ENCODE data around the gene EFNA1.
"Not testable (repeated sequence)": the region's sequence is repeated elsewhere in the genome, so short reads cannot be mapped to it uniquely, and the experiment has no call there.

EFNA1 gene

DNA sequence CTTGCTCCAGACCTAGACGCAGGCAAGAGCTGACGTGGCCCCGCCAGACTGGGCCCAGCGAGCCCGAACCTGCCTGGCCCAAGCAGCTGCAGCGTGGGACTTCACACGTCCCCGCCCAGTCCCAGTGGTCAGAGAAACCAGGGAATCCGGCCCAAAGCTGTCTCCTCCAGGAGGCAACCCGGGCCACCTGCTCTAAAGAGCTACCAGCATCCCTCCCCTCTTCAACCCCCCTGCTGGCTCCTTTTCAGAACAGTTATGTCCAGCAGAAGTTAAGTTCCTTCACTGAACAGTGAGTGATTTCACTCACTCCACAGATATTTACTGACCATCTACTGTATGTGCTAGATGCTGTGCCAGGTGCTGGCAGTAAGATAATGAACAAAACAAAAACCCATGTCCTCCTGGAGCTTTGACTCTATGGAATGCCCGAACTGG lies 2.1 kb upstream of the EFNA1 start:
- no peak for DNase-seq

DNA sequence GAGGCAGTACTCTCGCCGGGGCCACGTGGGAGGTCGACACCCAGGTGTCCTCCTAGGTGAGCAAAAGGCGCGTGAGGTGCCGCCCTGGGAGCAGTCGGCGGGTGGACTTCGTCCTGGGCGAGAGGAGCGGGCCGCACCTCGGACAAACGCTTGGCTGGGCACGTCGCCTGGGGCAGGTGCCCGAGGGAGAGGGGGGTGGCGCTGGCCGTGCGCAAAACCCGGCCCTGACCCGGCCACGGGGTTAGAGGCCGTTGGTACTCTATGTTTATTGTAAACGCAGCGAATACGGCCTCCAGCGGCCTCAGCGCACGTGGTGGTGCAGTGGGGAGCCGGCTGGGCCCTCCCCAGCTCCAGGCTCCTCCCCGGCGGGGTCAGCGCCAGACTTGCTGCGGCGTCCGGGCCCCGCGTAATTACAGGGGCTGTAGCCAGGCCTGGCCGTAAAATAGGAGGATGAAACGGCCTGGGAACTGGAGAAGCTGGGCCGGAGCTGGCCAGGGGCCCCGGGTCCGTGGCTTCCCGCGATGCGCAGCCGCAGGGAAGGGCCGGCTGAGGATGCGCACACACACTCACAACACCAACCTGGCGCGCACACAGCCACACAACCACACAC lies 1.6 kb upstream of the EFNA1 start:
- DNase-seq = no peak

DNA sequence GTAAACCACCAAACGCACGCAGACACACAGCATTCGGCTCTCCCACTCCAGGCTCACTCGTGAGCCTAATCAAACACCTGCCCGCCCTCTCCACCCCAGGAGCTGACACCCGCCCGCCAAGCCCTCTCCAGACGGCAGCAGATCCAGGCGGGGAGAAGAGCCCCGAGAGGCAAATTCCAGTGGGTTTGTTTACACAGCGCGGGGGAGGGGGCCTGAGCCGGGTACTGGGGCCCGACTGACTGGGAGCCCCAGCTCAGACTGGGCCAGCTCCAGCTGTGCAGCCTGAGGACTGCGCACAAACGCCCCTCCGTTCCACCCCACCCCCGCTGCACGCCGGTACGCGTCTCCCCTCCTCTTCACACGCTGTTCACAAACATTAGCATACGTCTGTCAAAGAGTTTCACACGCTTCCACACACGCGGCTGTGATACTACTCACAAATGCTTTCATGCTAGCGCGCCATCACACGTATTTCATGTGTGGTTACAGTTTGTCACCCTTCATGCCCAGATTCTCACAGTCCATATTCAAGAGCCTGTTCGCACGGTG lies 1.0 kb upstream of the EFNA1 start:
- DNase-seq = peak; percentile 36

DNA sequence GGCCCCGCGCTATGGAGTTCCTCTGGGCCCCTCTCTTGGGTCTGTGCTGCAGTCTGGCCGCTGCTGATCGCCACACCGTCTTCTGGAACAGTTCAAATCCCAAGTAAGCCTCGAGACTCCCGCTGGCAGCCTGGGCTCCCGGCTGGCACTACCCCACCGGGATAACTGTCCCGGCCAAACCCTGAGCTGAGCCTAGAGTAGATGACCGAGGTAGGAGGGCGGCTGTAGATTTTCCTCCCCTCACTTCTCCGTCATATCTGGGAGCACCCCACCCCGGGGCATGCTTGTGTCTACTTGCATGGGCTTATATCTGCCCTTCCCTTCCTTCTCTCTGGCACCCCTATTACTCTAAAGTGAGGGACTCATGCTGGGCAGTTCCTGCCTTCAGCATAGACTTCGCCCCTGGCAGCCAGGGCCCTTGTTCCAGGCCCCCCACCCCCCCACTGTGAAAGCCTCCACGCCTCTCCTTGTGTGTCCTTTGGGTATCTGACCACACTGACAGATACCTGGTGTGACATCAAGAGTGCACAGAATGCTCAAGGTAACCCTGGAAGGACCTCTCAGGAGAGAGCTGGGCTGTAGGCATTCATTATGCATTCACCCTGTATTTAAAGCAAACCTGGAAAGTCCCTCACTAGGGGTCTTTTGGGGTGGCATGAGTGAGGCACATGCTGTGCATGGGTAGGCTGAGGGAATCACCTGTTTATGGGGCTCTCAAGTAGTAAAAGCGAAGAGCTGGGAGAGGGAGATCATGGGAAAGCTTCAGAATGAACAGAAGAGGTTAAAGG lies 485 bp downstream of the EFNA1 start:
- DNase-seq = no peak

DNA sequence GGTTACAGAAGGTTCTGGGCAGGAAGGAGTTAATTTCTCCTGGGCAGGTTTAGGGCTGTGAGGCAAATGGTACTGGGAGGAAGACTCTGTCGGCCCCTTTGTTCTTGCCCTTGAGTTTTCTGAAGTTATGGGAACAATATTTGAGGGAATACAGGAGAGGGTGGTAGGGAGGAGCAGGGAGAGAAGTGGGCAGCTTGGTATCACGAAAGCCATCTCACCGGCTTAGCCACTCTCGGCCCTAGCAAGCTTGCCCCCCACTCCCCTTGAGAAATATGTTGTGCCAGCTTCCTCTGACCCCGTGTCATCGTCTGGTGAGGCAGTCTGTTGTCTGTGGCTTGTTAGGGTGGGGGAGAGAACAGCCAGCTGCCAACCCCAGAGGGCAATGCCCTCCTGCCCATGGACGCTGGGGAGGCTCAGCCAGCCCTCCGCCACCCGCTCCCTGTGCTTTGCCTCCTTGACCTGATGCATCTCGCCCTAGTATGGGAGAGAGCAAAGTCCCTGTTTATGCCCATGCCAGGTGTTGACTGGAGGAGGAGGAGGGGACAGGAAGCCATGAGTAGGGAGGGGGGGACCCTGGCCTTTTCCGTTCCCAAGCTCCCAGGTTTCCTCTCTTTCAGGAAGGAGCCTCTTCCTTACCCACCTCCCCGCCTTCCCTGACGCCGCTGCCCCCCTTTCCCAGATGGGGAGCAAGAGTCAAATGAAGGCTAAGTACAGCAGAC lies 1.2 kb downstream of the EFNA1 start:
- DNase-seq = no peak

DNA sequence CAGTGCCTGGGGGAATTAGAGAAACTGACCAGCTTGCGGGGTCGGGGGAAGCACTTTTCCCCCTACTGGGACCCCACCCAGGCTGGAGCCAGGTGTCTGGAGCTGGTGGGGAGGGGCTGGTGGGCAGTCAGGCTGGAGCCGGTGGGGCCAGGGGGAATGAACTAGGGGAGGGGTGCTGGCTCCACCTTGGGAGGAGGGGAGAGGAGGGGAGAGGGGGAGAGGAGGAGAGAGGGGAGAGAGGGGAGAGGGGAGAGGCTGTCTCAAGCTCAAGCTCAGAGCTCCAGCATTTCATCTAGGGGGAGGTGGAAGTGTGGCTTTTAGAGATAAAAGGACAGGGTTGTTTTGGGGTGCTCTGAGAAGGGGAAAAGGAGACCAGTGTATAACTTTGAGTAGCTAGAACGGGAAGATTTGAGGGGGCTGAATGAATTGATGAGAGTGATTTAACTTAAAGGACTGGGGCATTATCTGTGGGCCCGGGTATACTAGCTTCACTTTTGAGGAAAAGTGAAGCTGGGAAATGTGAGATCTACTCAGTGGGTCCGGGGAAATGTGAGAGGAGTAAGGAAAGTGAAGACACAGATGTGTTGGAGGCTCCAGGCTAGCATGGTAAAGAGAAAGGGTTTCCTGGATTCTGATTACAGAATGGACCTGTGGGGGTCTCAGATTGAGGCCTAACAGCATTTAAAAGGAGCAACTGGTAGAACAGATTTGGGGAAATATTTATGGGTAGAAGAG lies 2.8 kb downstream of the EFNA1 start:
- DNase-seq = no peak

DNA sequence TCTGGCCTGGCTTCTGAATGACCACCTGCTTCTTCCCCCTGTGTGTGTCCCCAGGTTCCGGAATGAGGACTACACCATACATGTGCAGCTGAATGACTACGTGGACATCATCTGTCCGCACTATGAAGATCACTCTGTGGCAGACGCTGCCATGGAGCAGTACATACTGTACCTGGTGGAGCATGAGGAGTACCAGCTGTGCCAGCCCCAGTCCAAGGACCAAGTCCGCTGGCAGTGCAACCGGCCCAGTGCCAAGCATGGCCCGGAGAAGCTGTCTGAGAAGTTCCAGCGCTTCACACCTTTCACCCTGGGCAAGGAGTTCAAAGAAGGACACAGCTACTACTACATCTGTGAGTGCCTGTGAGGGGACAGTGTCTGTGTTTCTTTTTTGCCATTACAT lies 3.6 kb downstream of the EFNA1 start:
- DNase-seq = no peak

DNA sequence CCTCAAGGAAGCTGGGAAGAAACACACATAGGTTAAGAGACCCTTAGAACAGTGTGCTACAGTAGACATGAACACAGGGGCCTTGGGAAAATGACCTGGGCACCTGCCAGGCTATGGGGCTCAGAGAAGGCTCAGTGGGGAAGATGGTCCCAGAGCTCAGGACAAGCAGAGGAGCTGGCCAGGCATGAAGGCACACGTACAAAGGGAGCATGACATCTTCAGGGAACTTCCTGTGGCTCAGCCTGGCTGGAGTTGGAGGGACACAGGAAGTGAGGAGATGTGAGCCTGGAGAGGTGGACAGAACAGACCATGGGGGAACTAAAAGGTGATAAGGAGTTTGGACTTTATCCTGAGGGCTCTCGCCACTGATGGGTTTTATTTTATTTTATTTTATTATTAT lies 4.2 kb downstream of the EFNA1 start:
- no peak for DNase-seq

DNA sequence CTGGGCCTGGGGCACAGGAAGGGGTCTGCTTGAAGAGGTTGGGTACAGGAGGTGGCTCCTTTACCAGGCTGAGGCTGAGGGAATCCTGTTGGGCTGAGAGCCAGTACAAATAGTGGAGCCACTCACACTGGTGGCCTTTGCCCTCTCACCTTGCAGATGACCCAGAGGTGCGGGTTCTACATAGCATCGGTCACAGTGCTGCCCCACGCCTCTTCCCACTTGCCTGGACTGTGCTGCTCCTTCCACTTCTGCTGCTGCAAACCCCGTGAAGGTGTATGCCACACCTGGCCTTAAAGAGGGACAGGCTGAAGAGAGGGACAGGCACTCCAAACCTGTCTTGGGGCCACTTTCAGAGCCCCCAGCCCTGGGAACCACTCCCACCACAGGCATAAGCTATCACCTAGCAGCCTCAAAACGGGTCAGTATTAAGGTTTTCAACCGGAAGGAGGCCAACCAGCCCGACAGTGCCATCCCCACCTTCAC lies 6.2 kb downstream of the EFNA1 start:
- DNase-seq = no peak

DNA sequence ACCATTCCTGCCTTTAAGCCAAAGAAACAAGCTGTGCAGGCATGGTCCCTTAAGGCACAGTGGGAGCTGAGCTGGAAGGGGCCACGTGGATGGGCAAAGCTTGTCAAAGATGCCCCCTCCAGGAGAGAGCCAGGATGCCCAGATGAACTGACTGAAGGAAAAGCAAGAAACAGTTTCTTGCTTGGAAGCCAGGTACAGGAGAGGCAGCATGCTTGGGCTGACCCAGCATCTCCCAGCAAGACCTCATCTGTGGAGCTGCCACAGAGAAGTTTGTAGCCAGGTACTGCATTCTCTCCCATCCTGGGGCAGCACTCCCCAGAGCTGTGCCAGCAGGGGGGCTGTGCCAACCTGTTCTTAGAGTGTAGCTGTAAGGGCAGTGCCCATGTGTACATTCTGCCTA lies 6.6 kb downstream of the EFNA1 start:
- DNase-seq = no peak

DNA sequence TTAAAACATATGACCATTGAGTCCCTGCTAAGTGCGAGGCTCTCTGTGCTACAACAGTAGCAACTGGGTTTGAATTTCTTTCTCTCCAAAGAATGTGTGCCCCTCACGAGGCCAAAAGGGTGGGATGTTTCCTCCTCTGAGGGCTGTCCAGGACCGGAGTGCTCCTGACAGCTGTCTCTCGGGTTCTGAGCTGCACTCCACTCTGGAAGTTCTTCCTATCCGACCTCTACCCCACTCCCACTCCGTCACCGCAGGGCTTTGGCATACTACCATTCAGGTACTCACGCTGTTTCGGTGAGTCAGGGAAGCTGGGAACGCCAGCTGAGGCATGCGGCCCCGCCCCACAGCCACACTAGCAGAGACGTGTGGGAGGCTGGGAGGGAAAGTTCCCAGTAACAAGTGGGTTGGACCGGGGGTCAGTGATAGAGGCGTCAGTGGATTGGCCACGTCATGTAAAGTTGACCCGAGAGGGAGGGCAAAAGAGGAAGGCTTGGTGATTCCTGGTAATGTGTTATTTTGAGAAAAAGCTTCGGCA lies 7.3 kb downstream of the EFNA1 start:
- DNase-seq = peak; percentile 87

DNA sequence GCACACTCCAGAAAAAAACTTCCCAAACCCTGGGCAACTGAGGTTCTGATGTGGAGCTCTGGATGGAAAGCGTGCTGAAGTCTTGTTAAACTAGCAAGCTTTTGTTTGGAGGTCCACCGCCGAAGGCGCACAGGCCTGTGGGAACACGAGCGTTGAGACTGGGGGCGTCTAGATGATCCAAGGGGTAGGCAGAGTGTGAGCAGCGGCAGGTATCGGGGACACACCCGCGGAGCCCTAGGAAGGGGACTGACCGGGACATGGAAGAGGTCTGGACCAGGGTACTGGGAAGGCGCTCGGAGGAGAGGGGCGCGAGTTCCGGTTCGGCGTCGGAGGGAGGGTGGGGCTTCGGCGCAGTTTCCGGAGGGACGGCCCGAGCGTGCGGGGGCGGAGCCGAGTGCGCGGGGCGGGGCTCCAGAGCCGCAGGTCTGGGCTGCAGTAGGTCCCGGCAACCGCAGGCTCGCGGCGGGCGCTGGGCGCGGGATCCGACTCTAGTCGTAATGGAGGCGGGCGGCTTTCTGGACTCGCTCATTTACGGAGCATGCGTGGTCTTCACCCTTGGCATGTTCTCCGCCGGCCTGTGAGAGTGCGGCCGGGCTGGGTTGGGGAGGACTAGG lies 7.8 kb downstream of the EFNA1 start, which contains the start of gene SLC50A1:
TSS of gene SLC50A1 (plus strand) at position 438 of the 614 bp plus-strand sequence. CDS start at position 498, 60 bp downstream.
- DNase-seq = peak; percentile 89

DNA sequence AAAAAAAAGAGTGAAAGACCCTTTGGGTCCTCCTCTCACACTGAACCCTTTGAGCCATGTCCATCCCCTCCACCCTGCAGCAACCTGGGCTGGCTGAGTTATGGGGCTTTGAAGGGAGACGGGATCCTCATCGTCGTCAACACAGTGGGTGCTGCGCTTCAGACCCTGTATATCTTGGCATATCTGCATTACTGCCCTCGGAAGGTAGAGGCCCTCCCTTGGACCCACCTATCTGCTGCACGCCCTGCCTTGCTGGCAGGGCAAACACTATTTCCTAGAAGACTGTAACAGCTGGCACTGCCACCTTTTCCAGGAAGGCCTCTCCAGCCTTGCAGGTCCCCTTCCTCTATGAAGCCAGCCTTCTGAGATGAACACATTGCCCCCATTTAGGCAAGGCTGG lies 9.1 kb downstream of the EFNA1 start:
- DNase-seq = peak; percentile 92

DNA sequence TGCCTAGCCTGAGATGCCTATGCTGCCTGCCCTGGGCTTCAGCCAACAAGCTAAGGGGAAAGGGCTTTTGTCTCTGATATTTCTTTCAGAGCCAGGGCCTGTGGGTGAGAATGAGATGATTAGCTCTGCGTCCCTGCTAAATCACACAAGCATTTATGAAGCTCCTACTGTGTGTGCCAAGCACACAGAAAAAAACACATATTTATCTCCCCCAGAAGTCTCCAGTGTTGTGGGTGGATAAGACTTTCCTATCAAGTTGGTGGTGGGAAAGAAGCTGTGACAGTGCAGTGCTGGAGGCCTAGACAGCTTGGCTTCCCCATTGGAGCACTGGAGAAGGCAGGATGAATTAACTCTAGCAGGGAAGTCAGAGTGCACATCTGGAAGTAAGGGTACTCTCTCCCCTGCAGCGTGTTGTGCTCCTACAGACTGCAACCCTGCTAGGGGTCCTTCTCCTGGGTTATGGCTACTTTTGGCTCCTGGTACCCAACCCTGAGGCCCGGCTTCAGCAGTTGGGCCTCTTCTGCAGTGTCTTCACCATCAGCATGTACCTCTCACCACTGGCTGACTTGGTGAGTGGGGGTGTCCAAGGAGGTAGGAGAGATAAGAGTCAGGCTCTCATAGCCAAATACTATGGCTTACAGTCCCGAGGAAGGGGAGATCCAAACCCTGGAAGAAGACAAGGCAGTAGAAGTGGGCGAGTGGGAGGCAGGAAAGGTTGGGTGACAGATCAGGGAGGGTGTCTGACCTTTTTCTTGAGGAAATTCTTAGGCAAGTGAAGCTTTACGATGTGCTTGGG lies 9.7 kb downstream of the EFNA1 start:
- DNase-seq = peak; percentile 78

DNA sequence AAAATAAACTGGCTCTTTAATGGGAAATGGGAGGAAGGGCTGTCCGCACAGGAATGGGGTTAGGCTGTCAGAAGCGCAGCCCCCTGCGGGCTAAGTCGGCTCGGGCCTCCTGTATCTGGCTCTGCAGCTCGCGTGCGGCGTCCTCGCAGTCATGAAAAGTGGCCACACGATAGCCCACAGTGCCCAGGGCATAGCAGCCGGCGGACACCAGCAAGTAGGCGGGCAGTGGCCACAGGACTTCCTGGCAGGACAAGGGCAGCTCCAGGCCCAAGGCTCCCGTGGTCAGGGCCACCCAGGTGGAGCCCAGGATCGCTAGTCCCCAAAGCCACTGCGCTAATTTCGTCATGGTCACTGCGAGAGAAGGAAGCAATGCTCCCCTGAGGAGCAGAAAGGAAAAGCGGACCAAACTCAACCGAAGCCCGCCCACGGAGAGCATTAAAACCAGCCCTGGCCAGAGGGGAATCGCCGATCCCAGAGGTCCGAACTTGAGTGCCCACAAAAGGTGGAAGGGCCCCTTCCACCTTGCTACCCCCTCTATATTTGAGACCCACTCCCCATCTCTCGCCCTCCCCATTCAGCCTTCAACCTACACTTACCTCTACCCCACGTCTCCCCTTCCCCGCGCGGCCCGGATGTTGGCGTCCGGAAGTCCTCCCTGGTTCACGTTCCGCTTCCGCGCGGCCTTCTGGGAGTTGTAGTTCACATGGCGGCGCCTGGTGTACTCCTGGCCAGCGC lies 12.4 kb downstream of the EFNA1 start, which contains the start of gene DPM3:
TSS of gene DPM3 (minus strand) at position 637 of the 735 bp plus-strand sequence. CDS start at position 346, 291 bp downstream.
- DNase-seq = peak; percentile 91

DNA sequence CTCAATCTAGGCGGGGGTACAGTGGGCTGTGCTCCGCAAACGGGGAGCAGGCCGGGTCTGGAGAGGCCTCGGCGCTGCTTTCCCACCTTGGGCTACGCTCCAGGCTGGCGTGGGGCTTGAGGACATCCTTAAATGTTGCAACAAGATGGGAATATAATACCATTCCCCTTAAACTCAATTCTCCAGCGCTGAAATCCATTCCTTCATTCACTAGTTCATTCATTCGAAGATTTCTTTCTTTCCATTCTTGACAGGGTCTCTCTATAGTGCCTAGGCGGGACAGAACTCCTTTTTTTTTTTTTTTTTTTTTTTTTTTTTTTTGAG lies 12.9 kb downstream of the EFNA1 start:
- no peak for DNase-seq

DNA sequence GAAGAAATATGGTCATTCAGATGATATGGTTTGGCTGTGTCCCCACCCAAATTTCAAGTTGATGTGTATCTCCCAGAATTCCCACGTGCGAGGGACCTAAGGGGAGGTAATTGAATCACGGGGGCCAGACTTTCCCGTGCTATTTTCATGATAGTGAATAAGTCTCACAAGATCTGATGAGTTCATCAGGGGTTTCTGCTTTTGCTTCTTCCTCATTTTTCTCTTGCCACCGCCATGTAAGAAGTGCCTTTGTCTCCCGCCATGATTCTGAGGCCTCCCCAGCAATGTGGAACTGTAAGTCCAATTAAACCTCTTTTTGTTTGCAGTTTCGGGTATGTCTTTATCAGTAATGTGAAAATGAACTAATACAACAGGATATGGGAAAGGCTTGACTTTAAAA lies 14.1 kb downstream of the EFNA1 start:
- DNase-seq = no peak

DNA sequence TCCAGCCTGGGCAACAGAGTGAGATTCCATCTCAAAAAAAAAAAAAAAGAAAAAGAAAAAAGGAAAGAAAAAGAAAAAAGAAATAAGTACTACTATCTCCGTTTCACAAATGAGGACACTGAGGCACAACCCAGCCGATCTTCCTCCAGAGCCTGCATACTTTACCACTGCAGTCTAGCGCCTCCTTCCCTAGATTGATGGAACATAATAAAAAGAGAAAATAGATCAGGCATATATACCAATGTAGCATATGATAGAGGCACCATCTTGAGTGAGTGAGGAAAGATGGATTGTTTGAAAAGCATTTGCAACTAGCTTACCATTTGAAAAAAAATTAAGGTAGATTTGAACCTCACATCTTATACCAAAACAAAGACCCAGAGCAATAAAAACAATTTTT lies 17.8 kb downstream of the EFNA1 start:
- no peak for DNase-seq

DNA sequence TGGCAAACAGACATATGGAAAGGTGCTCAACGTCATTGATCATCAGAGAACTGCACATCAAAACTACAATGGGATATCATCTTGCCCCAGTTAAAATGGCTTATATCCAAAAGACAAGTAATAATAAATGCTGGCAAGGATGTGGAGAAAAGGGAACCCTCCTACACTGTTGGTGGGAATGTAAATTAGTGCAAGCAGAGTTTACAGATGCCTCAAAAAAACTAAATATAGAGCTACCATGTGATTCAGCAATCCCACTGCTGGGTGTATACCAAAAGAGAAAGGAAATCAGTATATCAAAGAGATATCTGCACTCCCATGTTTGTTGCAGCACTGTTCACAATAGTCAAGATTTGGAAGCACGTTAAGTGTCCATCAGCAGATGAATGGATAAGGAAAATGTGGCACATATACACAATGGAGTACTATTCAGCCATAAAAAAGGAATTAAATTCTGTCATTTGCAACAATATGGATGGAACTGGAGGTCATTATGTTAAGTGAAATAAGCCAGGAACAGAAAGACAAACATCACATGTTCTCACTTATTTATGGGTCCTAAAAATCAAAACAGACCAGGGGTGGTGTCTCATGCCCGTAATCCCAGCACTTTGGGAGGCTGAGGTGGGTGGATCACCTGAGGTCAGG lies 28.4 kb downstream of the EFNA1 start:
- DNase-seq = not testable (repeated sequence)

DNA sequence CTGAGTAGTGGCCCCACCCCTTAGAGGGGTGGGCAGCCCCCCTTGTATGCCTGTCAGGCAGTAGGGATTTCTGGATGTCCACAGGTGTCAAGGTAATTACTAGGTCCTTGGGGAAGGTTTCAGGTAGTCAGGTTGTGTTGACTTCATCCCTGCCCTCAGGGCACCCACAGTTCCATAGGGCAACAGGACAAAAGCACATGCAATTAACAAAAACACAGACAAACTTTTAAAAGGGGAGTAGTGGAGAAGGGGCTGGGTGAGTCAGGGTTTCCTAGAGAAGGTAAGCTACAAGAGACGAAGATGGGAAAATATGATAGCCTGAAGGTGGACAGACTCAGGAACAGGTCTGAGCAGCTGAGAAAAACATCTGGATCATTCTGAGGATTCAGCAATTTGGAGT lies 31.3 kb downstream of the EFNA1 start:
- no peak for DNase-seq
